HL-60 (cell line): ENCODE data around the gene MYO16.

ENCODE experiments used
- DNase-seq, 2 experiments: peaks; one replicate each; pipeline ENCODE4 v3.0.0-alpha.2; 2010 to 2020; ENCODE audit warnings: low read depth in 1 of 2, low spot score in 1 of 2
- H3K27ac ChIP-seq: fragments of 250-450 bp; sonication (Bioruptor Pico); replicated peaks from 2 replicates; pipeline ENCODE4 v1.5.1; 2020; ENCODE audit warnings: mild to moderate bottlenecking, moderate library complexity
- H3K27me3 ChIP-seq: fragments of 250-450 bp; sonication (Bioruptor Pico); 2 replicates; pipeline ENCODE4 v1.5.1; 2021; ENCODE audit warnings: mild to moderate bottlenecking, moderate library complexity; ENCODE audit not compliant: insufficient read depth, poor library complexity, severe bottlenecking
- H3K4me3 ChIP-seq: replicated peaks from 2 replicates; pipeline ENCODE4 v1.5.1; 2011; ENCODE audit warnings: mild to moderate bottlenecking, control low read depth, low read length; ENCODE audit not compliant: insufficient read depth
- GABPA ChIP-seq: IDR thresholded peaks from 2 replicates; pipeline ENCODE4 v1.6.1; 2012; ENCODE audit warnings: low read depth
- POLR2AphosphoS5 ChIP-seq: IDR thresholded peaks from 2 replicates; pipeline ENCODE4 v1.6.1; 2012; ENCODE audit warnings: low read depth
- REST ChIP-seq: IDR thresholded peaks from 2 replicates; pipeline ENCODE4 v1.6.1; 2012; ENCODE audit warnings: low read depth; ENCODE audit not compliant: insufficient replicate concordance
- SPI1 ChIP-seq: IDR thresholded peaks from 2 replicates; pipeline ENCODE4 v1.6.1; 2012; ENCODE audit warnings: low read depth, mild to moderate bottlenecking, borderline replicate concordance
- TF ChIP-seq, protein P1 (sequence below): IDR thresholded peaks from one replicate; pipeline ENCODE4 v1.5.1; 2011; ENCODE audit warnings: low read length, control low read depth, inconsistent platforms; ENCODE audit not compliant: insufficient read depth

Gene MYO16

DNA sequence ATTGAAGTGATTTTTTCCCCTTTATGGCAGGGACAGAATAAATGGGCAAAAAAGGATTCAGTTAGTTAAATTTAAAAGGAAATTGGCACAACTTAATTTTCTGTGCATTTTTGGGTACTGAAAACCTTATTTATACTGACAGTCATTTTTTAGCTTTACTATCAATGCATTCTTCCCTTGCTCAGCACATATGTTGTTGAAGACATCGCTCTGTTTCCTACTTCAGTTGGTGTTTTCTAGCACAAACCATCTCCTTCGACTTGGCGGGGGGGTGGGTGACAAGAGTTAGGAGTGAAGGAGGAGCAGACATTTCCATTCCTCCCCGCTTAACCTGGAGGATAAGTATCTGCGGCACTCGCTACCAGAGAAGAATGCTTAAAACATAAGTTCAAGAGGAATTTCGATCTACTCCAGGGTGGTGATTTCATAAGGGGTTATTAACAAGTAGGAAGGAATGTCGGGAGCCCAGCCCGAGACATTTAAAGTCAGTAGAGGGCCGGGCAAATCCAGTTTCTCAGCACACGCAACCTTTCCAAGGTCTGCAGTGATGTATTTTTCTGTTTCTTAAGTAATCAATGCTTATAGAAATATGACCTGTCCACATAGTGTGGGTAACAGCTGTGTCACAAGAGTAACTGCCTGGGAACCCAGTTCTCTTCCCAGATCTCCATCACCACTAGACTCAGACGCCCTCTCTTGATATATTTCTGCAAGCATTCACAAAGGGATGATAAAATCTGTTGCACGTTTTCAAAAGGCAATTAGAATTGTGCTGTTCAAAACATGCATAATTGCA lies 525.8 kb downstream of the MYO16 start:
- no peak for TF ChIP-seq POLR2AphosphoS5
- DNase-seq = no peak
- Histone ChIP-seq H3K27me3 (no peaks in the 10 kb centered on the region), H3K27ac (no peak overlapping the region), H3K4me3 (no peak overlapping the region)

GRCh38 chr13:109156181-109156935 lies 526.9 kb downstream of the MYO16 start:
- no peaks in the 10 kb centered on the region for H3K27me3 ChIP-seq
- H3K4me3 ChIP-seq = no peak overlapping the region
- TF ChIP-seq POLR2AphosphoS5 (no peak), GABPA (no peak), SPI1 (no peak), REST (no peak)
- TF ChIP-seq, protein P1, sequence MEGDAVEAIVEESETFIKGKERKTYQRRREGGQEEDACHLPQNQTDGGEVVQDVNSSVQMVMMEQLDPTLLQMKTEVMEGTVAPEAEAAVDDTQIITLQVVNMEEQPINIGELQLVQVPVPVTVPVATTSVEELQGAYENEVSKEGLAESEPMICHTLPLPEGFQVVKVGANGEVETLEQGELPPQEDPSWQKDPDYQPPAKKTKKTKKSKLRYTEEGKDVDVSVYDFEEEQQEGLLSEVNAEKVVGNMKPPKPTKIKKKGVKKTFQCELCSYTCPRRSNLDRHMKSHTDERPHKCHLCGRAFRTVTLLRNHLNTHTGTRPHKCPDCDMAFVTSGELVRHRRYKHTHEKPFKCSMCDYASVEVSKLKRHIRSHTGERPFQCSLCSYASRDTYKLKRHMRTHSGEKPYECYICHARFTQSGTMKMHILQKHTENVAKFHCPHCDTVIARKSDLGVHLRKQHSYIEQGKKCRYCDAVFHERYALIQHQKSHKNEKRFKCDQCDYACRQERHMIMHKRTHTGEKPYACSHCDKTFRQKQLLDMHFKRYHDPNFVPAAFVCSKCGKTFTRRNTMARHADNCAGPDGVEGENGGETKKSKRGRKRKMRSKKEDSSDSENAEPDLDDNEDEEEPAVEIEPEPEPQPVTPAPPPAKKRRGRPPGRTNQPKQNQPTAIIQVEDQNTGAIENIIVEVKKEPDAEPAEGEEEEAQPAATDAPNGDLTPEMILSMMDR = no peak
- H3K27ac ChIP-seq = no peak overlapping the region
- DNase-seq = no peak

GRCh38 chr13:109157275-109157674 lies 527.9 kb downstream of the MYO16 start:
- H3K27me3 ChIP-seq = no peaks in the 10 kb centered on the region
- no peak overlapping the region for H3K27ac ChIP-seq
- no peak for DNase-seq
- TF ChIP-seq, protein P1 = no peak
- TF ChIP-seq POLR2AphosphoS5 = no peak
- TF ChIP-seq GABPA = no peak
- TF ChIP-seq REST = no peak
- no peak for TF ChIP-seq SPI1
- no peak overlapping the region for H3K4me3 ChIP-seq

GRCh38 chr13:109158383-109158782 lies 529.0 kb downstream of the MYO16 start:
- Histone ChIP-seq H3K4me3 (no peak overlapping the region), H3K27ac (no peak overlapping the region), H3K27me3 (no peaks in the 10 kb centered on the region)
- TF ChIP-seq, protein P1 = no peak
- TF ChIP-seq POLR2AphosphoS5 = no peak
- no peak for DNase-seq
